ENCODE data around the gene MYRIP. TPM values are rescaled to one million over a fixed set of nuclear protein-coding genes. Genes with fewer than 3 reads are reported as not detected.

Gene MYRIP
- total RNA-seq, 4 donors from 2014 or later = 1.4 to 4.4 (median 2.8) TPM

GRCh38 chr3:40137591-40138295, 328.3 kb downstream of the MYRIP start:
- WGBS = 78% methylated on average over 5 of the region's 5 CpGs

GRCh38 chr3:40143283-40144090, 334.1 kb downstream of the MYRIP start:
- H3K4me3 ChIP-seq = no peak overlapping the region
- no peak for DNase-seq (ENCODE audit: low spot score in 2 of 2)
- no peaks in the 10 kb centered on the region for H3K27me3 ChIP-seq
- no peak overlapping the region for H3K27ac ChIP-seq
- H3K36me3 ChIP-seq = no peaks in the 10 kb centered on the region
- no peaks in the 10 kb centered on the region for H3K4me1 ChIP-seq
- no peaks in the 10 kb centered on the region for H3K9me3 ChIP-seq
- no peak for TF ChIP-seq CTCF (IDR thresholded peaks at IDR 0.05)
- TF ChIP-seq EP300 (IDR thresholded peaks at IDR 0.05) = no peak
- no peak for TF ChIP-seq POLR2AphosphoS5 (IDR thresholded peaks at IDR 0.05)
- no peak for TF ChIP-seq POLR2A (IDR thresholded peaks at IDR 0.05)
- 71% methylated on average over 10 of the region's 10 CpGs for WGBS

More at GRCh38 chr3:40137591-40138295, 328.3 kb downstream of the MYRIP start:
- Histone ChIP-seq H3K9me3 (no peaks in the 10 kb centered on the region), H3K27ac (no peak overlapping the region), H3K36me3 (no peaks in the 10 kb centered on the region), H3K4me1 (no peaks in the 10 kb centered on the region), H3K4me3 (no peak overlapping the region), H3K27me3 (no peaks in the 10 kb centered on the region)
- TF ChIP-seq EP300 (IDR thresholded peaks at IDR 0.05) (no peak), CTCF (IDR thresholded peaks at IDR 0.05) (no peak)
- DNase-seq (ENCODE audit: low spot score in 2 of 2) = no peak

- TF ChIP-seq EP300 (IDR thresholded peaks at IDR 0.05) (no peak), CTCF (IDR thresholded peaks at IDR 0.05) (no peak), POLR2AphosphoS5 (IDR thresholded peaks at IDR 0.05) (no peak), POLR2A (IDR thresholded peaks at IDR 0.05) (no peak)
- no peak for DNase-seq (ENCODE audit: low spot score in 2 of 2)
- WGBS = 66% methylated on average over 2 of the region's 2 CpGs
- Histone ChIP-seq H3K27ac (no peak overlapping the region), H3K4me1 (no peaks in the 10 kb centered on the region), H3K4me3 (no peak overlapping the region), H3K9me3 (no peaks in the 10 kb centered on the region), H3K27me3 (no peaks in the 10 kb centered on the region), H3K36me3 (no peaks in the 10 kb centered on the region)
Measured at GRCh38 chr3:40148827-40149226, 339.4 kb downstream of the MYRIP start.

- Histone ChIP-seq H3K27me3 (no peaks in the 10 kb centered on the region), H3K36me3 (no peaks in the 10 kb centered on the region), H3K4me3 (no peak overlapping the region), H3K9me3 (no peaks in the 10 kb centered on the region), H3K4me1 (no peaks in the 10 kb centered on the region), H3K27ac (no peak overlapping the region)
- DNase-seq (ENCODE audit: low spot score in 2 of 2) = no peak
- 55% methylated on average over 1 of the region's 1 CpG for WGBS
- TF ChIP-seq EP300 (IDR thresholded peaks at IDR 0.05) = no peak
- TF ChIP-seq CTCF (IDR thresholded peaks at IDR 0.05) = no peak
- TF ChIP-seq POLR2AphosphoS5 (IDR thresholded peaks at IDR 0.05) = no peak
- no peak for TF ChIP-seq POLR2A (IDR thresholded peaks at IDR 0.05)
Measured at GRCh38 chr3:40152482-40153133, 343.2 kb downstream of the MYRIP start.

- H3K36me3 ChIP-seq = no peaks in the 10 kb centered on the region
- H3K4me3 ChIP-seq = no peak overlapping the region
- no peak for DNase-seq (ENCODE audit: low spot score in 2 of 2)
- WGBS = 96% methylated on average over 6 of the region's 6 CpGs
- no peaks in the 10 kb centered on the region for H3K4me1 ChIP-seq
- no peak overlapping the region for H3K27ac ChIP-seq
- no peaks in the 10 kb centered on the region for H3K9me3 ChIP-seq
- H3K27me3 ChIP-seq = no peaks in the 10 kb centered on the region
- no peak for TF ChIP-seq CTCF (IDR thresholded peaks at IDR 0.05)
- TF ChIP-seq EP300 (IDR thresholded peaks at IDR 0.05) = no peak
- TF ChIP-seq POLR2AphosphoS5 (IDR thresholded peaks at IDR 0.05) = no peak
Measured at GRCh38 chr3:40160933-40161332, 351.5 kb downstream of the MYRIP start.

Measured in suprapubic skin (tissue), 4 donors.